Measurements from ENCODE around the gene ANXA5.

ANXA5 gene

DNA sequence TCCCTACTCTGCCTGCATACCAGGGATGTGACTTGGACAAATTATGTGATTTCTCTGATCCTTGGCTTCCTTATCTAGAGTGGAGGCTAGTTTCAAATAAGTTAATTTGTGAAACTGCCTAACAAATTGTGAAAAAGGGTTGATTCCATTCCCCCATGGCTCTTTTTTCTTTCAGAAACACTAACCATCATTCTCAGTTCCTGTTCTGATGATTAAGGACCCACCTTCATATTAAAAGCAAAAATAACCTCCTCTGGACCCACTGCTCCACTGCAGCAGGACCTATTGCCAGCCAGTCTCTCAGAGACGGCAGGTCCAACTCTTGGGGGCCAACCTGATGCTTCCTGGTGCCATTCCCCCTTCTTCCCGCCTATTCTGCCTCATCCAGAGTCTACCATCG lies 4.5 kb upstream of the ANXA5 start:
- no peak overlapping the region for H3K4me3 ChIP-seq (ENCODE audit: low read depth, low read length)
- TF ChIP-seq, protein P1, sequence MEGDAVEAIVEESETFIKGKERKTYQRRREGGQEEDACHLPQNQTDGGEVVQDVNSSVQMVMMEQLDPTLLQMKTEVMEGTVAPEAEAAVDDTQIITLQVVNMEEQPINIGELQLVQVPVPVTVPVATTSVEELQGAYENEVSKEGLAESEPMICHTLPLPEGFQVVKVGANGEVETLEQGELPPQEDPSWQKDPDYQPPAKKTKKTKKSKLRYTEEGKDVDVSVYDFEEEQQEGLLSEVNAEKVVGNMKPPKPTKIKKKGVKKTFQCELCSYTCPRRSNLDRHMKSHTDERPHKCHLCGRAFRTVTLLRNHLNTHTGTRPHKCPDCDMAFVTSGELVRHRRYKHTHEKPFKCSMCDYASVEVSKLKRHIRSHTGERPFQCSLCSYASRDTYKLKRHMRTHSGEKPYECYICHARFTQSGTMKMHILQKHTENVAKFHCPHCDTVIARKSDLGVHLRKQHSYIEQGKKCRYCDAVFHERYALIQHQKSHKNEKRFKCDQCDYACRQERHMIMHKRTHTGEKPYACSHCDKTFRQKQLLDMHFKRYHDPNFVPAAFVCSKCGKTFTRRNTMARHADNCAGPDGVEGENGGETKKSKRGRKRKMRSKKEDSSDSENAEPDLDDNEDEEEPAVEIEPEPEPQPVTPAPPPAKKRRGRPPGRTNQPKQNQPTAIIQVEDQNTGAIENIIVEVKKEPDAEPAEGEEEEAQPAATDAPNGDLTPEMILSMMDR (IDR thresholded peaks at IDR 0.05; ENCODE audit: low read depth, low read length): no peak

DNA sequence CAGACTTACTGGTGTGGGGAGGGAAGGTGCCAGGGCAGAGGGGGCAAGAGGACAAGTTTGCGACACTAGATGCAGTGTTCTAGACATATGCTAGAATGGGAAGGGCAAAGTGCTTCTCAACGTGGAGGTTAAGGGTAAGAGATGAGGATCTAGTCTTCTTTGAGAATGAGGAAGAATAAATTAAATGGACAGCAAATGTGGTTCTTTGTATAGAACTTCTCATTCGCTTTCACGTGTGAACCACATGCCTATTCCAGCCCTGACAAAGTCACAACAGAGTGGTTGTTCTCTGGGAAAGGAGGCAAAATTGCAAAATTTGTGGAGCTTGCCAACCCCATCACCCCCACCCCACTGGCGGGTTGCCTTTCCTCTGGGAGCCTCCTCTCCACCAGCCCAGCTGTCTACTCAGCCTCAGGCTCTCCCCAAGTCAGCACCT lies 1.5 kb upstream of the ANXA5 start:
- no peak overlapping the region; the same call in 1 of the 2 replicates for H3K4me3 ChIP-seq (ENCODE audit: low read depth, low read length)
- TF ChIP-seq, protein P1 (IDR thresholded peaks at IDR 0.05; ENCODE audit: low read depth, low read length): no peak

DNA sequence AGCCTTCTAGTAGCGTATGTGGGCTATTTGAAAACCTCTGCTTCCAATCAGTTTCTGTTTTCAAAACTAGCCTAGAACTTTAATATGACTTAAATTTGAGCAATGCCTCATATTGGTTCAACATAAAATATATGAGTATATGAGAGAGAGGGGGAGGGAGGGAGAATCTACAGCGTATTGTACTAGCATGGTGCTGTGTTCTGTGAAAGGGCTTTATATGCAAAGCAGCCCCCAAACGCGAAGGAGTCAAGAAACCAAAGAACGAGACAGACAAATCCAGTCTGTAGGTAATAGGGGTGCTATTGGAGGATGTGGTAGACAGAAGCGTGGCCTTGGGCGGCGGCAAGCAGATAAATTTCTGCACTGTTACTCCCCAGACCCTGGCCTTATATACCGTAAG lies 784 bp upstream of the ANXA5 start:
- H3K4me3 ChIP-seq (ENCODE audit: low read depth, low read length): peak overlapping the region; percentile 98
- TF ChIP-seq, protein P1 (IDR thresholded peaks at IDR 0.05; ENCODE audit: low read depth, low read length): no peak

DNA sequence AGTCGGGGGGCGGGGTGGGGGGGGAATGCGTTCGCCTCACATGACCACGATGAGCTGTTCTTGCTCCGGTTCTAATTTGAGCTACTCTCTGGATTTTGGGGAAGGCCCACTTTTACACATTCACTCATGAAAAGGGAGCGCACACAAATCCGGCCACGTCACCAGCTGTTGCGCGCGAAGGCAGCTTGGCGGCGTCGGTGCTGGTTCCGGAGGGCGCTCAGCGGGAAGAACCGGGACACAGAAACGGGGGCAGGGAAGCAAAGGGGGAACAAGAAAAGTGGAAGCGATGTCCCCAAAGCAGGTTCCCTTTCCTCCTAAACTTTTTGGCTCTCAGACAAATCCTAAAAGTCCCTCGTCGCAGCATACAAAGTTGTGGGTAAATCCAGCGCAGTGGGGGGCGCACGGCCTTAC lies 605 bp downstream of the ANXA5 start:
- peak overlapping the region; percentile 98 for H3K4me3 ChIP-seq (ENCODE audit: low read depth, low read length)
- TF ChIP-seq, protein P1 (IDR thresholded peaks at IDR 0.05; ENCODE audit: low read depth, low read length): peak; percentile 27; the same call in 1 of the 2 replicates

DNA sequence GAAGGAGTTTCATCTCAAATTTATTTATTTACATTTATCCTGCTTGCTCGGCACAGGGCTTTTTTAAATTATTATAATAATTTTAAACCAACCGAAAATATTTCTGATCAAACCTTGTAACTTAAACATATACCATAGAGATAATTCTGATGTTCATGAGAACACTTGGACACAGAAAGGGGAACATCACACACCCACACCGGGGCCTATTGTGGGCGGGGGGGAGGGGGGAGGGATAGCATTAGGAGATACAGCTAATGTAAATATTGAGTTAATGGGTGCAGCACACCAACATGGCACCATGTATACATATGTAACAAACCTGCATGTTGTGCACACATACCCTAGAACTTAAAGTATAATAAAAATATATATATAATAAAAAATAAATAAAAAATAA lies 2.9 kb downstream of the ANXA5 start:
- peak overlapping the region; percentile 98 for H3K4me3 ChIP-seq (ENCODE audit: low read depth, low read length)
- TF ChIP-seq, protein P1 (IDR thresholded peaks at IDR 0.05; ENCODE audit: low read depth, low read length): no peak

DNA sequence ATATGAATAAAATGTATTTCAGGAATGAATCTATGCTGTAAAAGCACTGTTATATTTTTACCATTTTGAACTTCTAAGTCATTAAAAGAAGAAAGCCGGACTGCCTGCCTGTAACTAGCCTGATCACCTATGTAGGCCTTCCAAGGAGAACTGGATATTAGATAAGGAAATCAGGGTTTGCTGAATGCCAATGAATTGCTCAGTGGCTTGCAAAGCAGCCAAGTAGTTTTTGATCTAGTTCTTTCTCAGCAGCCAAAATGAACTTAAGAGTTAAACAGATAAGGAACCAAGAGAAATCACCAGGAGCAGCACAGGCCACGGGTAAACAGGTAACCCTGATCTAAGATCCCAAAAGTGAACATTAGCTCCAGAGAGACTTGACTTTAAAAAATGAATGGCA lies 3.3 kb downstream of the ANXA5 start:
- TF ChIP-seq, protein P1 (IDR thresholded peaks at IDR 0.05; ENCODE audit: low read depth, low read length): no peak

DNA sequence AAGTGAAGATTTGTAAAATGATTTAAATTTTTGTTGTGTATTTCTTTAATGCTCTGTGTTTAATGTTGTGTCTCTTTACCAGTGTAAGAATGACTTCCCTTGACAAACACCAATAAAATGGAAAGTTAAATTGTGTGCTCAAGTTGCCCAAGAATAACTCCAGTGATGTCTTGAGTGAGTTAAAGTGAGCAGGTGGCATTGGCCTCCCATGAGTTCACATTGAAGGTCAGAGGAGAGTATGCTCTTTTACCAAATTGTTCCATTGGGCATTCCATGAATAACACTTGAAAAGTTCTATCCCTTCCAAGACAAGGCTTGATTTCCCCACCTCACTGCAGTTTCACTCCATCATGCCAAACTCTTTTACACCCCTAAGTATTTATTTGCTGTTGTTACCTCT lies 4.5 kb downstream of the ANXA5 start:
- TF ChIP-seq, protein P1 (IDR thresholded peaks at IDR 0.05; ENCODE audit: low read depth, low read length): no peak

More for the DNA sequence above, 3.3 kb downstream of the ANXA5 start:
- peak overlapping the region; percentile 98 for H3K4me3 ChIP-seq (ENCODE audit: low read depth, low read length)

More for the DNA sequence above, 4.5 kb downstream of the ANXA5 start:
- H3K4me3 ChIP-seq (ENCODE audit: low read depth, low read length): peak overlapping the region; percentile 38
